ENCODE data around the gene CCDC85C.

The CCDC85C gene

GRCh38 chr14:99514552-99515300 is 89.3 kb downstream of the CCDC85C start:
- no peak for DNase-seq (ENCODE audit: low read depth in 1 of 2, low spot score in 1 of 2)

GRCh38 chr14:99513946-99514551 is 90.0 kb downstream of the CCDC85C start:
- no peak for DNase-seq (ENCODE audit: low read depth in 1 of 2, low spot score in 1 of 2)

- DNase-seq (ENCODE audit: low read depth in 1 of 2, low spot score in 1 of 2): no peak
These were observed 90.8 kb downstream of the CCDC85C start for GRCh38 chr14:99513183-99513694.

- DNase-seq (ENCODE audit: low read depth in 1 of 2, low spot score in 1 of 2): no peak
These were observed 91.3 kb downstream of the CCDC85C start for GRCh38 chr14:99512571-99513182.

- no peak for DNase-seq (ENCODE audit: low read depth in 1 of 2, low spot score in 1 of 2)
These were observed 91.9 kb downstream of the CCDC85C start for GRCh38 chr14:99512110-99512449.

GRCh38 chr14:99511421-99512109 is 92.4 kb downstream of the CCDC85C start:
- DNase-seq (ENCODE audit: low read depth in 1 of 2, low spot score in 1 of 2): no peak

GRCh38 chr14:99510556-99511139 is 93.4 kb downstream of the CCDC85C start:
- no peak for DNase-seq (ENCODE audit: low read depth in 1 of 2, low spot score in 1 of 2)

GRCh38 chr14:99509871-99510555 is 94.0 kb downstream of the CCDC85C start:
- DNase-seq (ENCODE audit: low read depth in 1 of 2, low spot score in 1 of 2): no peak

- DNase-seq (ENCODE audit: low read depth in 1 of 2, low spot score in 1 of 2): no peak
These were observed 94.9 kb downstream of the CCDC85C start for GRCh38 chr14:99508896-99509629.

- no peak for DNase-seq (ENCODE audit: low read depth in 1 of 2, low spot score in 1 of 2)
These were observed 96.0 kb downstream of the CCDC85C start for GRCh38 chr14:99507860-99508640.

GRCh38 chr14:99506276-99506675 is 97.7 kb downstream of the CCDC85C start:
- no peak for DNase-seq (ENCODE audit: low read depth in 1 of 2, low spot score in 1 of 2)

- DNase-seq (ENCODE audit: low read depth in 1 of 2, low spot score in 1 of 2): no peak
These were observed 98.9 kb downstream of the CCDC85C start for GRCh38 chr14:99505089-99505488.

- no peak for DNase-seq (ENCODE audit: low read depth in 1 of 2, low spot score in 1 of 2)
These were observed 100.1 kb downstream of the CCDC85C start for GRCh38 chr14:99503848-99504453.

GRCh38 chr14:99502989-99503421 is 101.0 kb downstream of the CCDC85C start:
- no peak for DNase-seq (ENCODE audit: low read depth in 1 of 2, low spot score in 1 of 2)

GRCh38 chr14:99497894-99498293 is 106.1 kb downstream of the CCDC85C start:
- DNase-seq (ENCODE audit: low read depth in 1 of 2, low spot score in 1 of 2): no peak

- no peak for DNase-seq (ENCODE audit: low read depth in 1 of 2, low spot score in 1 of 2)
These were observed 106.7 kb downstream of the CCDC85C start for GRCh38 chr14:99497341-99497740.

GRCh38 chr14:99484106-99484505 is 119.9 kb downstream of the CCDC85C start:
- no peak for DNase-seq (ENCODE audit: low read depth in 1 of 2, low spot score in 1 of 2)

- no peak for DNase-seq (ENCODE audit: low read depth in 1 of 2, low spot score in 1 of 2)
These were observed 122.3 kb downstream of the CCDC85C start for GRCh38 chr14:99481745-99482099.

Data from activated T-helper 1 cell treated with anti-CD3 and anti-CD28 coated beads, Interleukin-2, amount 50 U/mL, for 16 hours (primary cell).